HL-60 (cell line): ENCODE results near the gene ACTN4.

Experiments
- DNase-seq, 2 experiments: peaks; one replicate each; pipeline ENCODE4 v3.0.0-alpha.2; 2010 to 2020; ENCODE audit warnings: low read depth in 1 of 2, low spot score in 1 of 2
- H3K27ac ChIP-seq: fragments of 250-450 bp; sonication (Bioruptor Pico); replicated peaks from 2 replicates; pipeline ENCODE4 v1.5.1; 2020; ENCODE audit warnings: mild to moderate bottlenecking, moderate library complexity
- H3K27me3 ChIP-seq: fragments of 250-450 bp; sonication (Bioruptor Pico); 2 replicates; pipeline ENCODE4 v1.5.1; 2021; ENCODE audit warnings: mild to moderate bottlenecking, moderate library complexity; ENCODE audit not compliant: insufficient read depth, poor library complexity, severe bottlenecking
- H3K4me3 ChIP-seq: replicated peaks from 2 replicates; pipeline ENCODE4 v1.5.1; 2011; ENCODE audit warnings: mild to moderate bottlenecking, control low read depth, low read length; ENCODE audit not compliant: insufficient read depth
- CTCF ChIP-seq: IDR thresholded peaks from one replicate; pipeline ENCODE4 v1.5.1; 2011; ENCODE audit warnings: low read length, control low read depth, inconsistent platforms; ENCODE audit not compliant: insufficient read depth
- GABPA ChIP-seq: IDR thresholded peaks from 2 replicates; pipeline ENCODE4 v1.6.1; 2012; ENCODE audit warnings: low read depth
- POLR2AphosphoS5 ChIP-seq: IDR thresholded peaks from 2 replicates; pipeline ENCODE4 v1.6.1; 2012; ENCODE audit warnings: low read depth
- REST ChIP-seq: IDR thresholded peaks from 2 replicates; pipeline ENCODE4 v1.6.1; 2012; ENCODE audit warnings: low read depth; ENCODE audit not compliant: insufficient replicate concordance
- SPI1 ChIP-seq: IDR thresholded peaks from 2 replicates; pipeline ENCODE4 v1.6.1; 2012; ENCODE audit warnings: low read depth, mild to moderate bottlenecking, borderline replicate concordance

ACTN4 gene

DNA sequence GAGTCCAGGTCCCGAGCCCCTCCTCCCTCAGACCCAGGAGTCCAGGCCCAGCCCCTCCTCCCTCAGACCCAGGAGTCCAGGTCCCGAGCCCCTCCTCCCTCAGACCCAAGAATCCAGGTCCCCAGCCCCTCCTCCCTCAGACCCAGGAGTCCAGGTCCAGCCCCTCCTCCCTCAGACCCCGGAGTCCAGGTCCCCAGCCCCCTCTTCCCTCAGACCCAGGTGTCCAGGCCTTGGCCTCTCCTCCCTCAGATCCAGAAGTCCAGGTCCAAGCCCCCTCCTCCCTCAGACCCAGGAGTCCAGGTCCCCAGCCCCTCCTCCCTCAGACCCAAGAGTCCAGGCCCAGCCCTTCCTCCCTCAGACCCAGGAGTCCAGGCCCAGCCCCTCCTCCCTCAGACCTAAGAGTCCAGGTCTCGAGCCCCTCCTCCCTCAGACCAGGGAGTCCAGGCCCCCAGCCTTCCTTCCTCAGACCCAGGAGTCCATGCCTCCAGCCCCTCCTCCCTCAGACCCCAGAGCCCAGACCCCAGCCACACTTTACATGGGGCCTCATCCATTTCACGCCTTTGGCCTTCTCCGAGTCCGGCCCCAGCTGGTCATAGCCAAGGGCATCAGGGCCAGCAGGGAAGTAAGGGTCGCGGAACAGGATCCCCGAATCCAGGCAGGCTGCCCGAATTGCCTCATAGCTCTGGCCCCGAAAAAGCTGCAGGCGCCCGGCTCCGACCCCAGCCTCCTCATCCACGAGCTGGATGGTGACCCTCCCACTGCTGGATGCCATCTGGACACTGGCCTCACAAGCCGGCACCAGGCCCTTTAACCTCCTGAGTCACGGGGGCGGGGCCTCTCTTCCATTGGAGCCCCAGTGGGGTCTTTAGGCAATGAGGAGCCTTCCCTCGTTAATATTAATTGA is 96.2 kb downstream of the ACTN4 start:
- no peak for DNase-seq
- Histone ChIP-seq H3K27me3 (no peaks in the 10 kb centered on the region), H3K4me3 (no peak overlapping the region), H3K27ac (no peak overlapping the region)
- no peak for TF ChIP-seq GABPA
- no peak for TF ChIP-seq CTCF
- TF ChIP-seq SPI1: no peak
- no peak for TF ChIP-seq REST
- no peak for TF ChIP-seq POLR2AphosphoS5

DNA sequence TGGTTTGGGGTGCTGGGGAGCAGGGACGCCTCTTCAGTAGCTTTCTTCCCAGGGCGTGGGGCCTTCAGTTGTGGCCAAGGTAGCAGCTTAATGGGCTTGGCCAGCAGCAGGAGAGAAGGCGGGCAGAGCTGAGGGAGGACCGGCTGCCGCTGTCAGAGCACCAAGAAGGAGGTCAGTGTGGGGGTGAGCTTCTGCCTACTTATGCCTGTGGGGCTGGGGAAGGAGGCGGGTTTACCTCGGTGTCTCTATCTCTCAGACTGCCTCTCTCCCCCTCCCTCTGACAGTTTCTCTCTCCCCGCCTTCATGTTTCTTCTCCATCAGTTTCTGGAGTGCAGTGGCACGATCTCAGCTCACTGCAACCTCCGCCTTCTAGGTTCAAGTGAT is 96.8 kb downstream of the ACTN4 start, which contains the start of gene CAPN12:
Gene CAPN12, minus strand, starts transcription at position 177 of the 384 bp plus-strand sequence. CDS start 309 bp downstream, outside the sequence.
- no peak for DNase-seq
- H3K27me3 ChIP-seq: no peaks in the 10 kb centered on the region
- no peak within 1 kb of the TSS for H3K4me3 ChIP-seq
- TF ChIP-seq REST: no peak
- TF ChIP-seq CTCF: no peak
- no peak for TF ChIP-seq GABPA
- TF ChIP-seq POLR2AphosphoS5: no peak
- no peak for TF ChIP-seq SPI1
- no peak within 1 kb of the TSS for H3K27ac ChIP-seq

- TF ChIP-seq POLR2AphosphoS5 (no peak), SPI1 (no peak), REST (no peak), CTCF (no peak), GABPA (no peak)
- Histone ChIP-seq H3K27ac (no peak overlapping the region), H3K4me3 (no peak overlapping the region), H3K27me3 (no peaks in the 10 kb centered on the region)
- DNase-seq: no peak
These were observed 97.4 kb downstream of the ACTN4 start for GRCh38 chr19:38744874-38745273.
